Chondrocyte (in vitro differentiated cells): Measurements from ENCODE around the gene NDUFAF5. TPM values are rescaled to one million over a fixed set of nuclear protein-coding genes. Genes with fewer than 3 reads are reported as not detected.

Source experiments
- DNase-seq: peaks from one replicate; pipeline ENCODE4 v3.0.0; 2021; ENCODE audit warnings: mixed read lengths, low spot score
- H3K27ac Mint-ChIP-seq: one replicate; pipeline ENCODE4 v1.8.0; 2021; ENCODE audit warnings: mild to moderate bottlenecking, moderate library complexity, mixed read lengths; ENCODE audit not compliant: unreplicated experiment
- H3K27me3 Mint-ChIP-seq: 2 replicates; pipeline ENCODE4 v1.8.0; 2021; ENCODE audit warnings: low read depth, mixed read lengths
- H3K36me3 Mint-ChIP-seq: 2 replicates; pipeline ENCODE4 v1.8.0; 2021; ENCODE audit warnings: low read depth, mixed read lengths
- H3K4me1 Mint-ChIP-seq: 2 replicates; pipeline ENCODE4 v1.8.0; 2021; ENCODE audit warnings: low read depth, mild to moderate bottlenecking, mixed read lengths
- H3K4me3 Mint-ChIP-seq: one replicate; pipeline ENCODE4 v1.8.0; 2021; ENCODE audit warnings: mild to moderate bottlenecking, moderate library complexity, mixed read lengths; ENCODE audit not compliant: unreplicated experiment
- H3K9me3 Mint-ChIP-seq: 2 replicates; pipeline ENCODE4 v1.8.0; 2021; ENCODE audit warnings: low read depth, mixed read lengths
- CTCF ChIP-seq: fragments of 200-600 bp; sonication (generic); IDR thresholded peaks from 2 replicates; pipeline ENCODE4 v1.5.0; 2021; ENCODE audit warnings: antibody characterized with exemption, mild to moderate bottlenecking, moderate library complexity
- total RNA-seq: library from RNA; stranded (reverse); gene quantifications from 3 replicates; pipeline ENCODE4 v1.2.1, GENCODE V29; 2021

Gene NDUFAF5
- total RNA-seq, 1 donor from 2014 or later: 21.1 TPM

GRCh38 chr20:13741879-13742278, 42.9 kb upstream of the NDUFAF5 start:
- Mint-ChIP-seq H3K4me3 (no peak overlapping the region), H3K36me3 (peaks cover 26% of the 10 kb centered on the region), H3K9me3 (peaks cover 17% of the 10 kb centered on the region), H3K27me3 (no peaks in the 10 kb centered on the region), H3K27ac (no peak overlapping the region), H3K4me1 (peaks cover 38% of the 10 kb centered on the region)
- TF ChIP-seq CTCF: no peak
- DNase-seq: no peak

GRCh38 chr20:13744352-13744751, 40.5 kb upstream of the NDUFAF5 start:
- Mint-ChIP-seq H3K36me3 (peaks cover 22% of the 10 kb centered on the region), H3K4me1 (peaks cover 28% of the 10 kb centered on the region), H3K9me3 (peaks cover 17% of the 10 kb centered on the region), H3K27ac (peak overlapping the region; percentile 25), H3K27me3 (no peaks in the 10 kb centered on the region), H3K4me3 (no peak overlapping the region)
- TF ChIP-seq CTCF: no peak
- no peak for DNase-seq

GRCh38 chr20:13745784-13746183, 39.0 kb upstream of the NDUFAF5 start:
- H3K9me3 Mint-ChIP-seq: peaks cover 10% of the 10 kb centered on the region
- H3K36me3 Mint-ChIP-seq: peaks cover 17% of the 10 kb centered on the region
- peaks cover 27% of the 10 kb centered on the region for H3K4me1 Mint-ChIP-seq
- no peak for TF ChIP-seq CTCF
- no peak for DNase-seq
- no peak overlapping the region for H3K4me3 Mint-ChIP-seq
- H3K27me3 Mint-ChIP-seq: no peaks in the 10 kb centered on the region
- H3K27ac Mint-ChIP-seq: peak overlapping the region; percentile 79

GRCh38 chr20:13749811-13750210, 35.0 kb upstream of the NDUFAF5 start:
- H3K4me3 Mint-ChIP-seq: no peak overlapping the region
- TF ChIP-seq CTCF: no peak
- no peak overlapping the region for H3K27ac Mint-ChIP-seq
- no peaks in the 10 kb centered on the region for H3K9me3 Mint-ChIP-seq
- peaks cover 18% of the 10 kb centered on the region for H3K4me1 Mint-ChIP-seq
- peaks cover 3% of the 10 kb centered on the region for H3K36me3 Mint-ChIP-seq
- DNase-seq: no peak
- H3K27me3 Mint-ChIP-seq: no peaks in the 10 kb centered on the region

- Mint-ChIP-seq H3K4me3 (no peak overlapping the region), H3K9me3 (no peaks in the 10 kb centered on the region), H3K27me3 (no peaks in the 10 kb centered on the region), H3K4me1 (peaks cover 21% of the 10 kb centered on the region), H3K36me3 (peaks cover 6% of the 10 kb centered on the region), H3K27ac (no peak overlapping the region)
- no peak for TF ChIP-seq CTCF
- DNase-seq: no peak
These were observed 31.3 kb upstream of the NDUFAF5 start for GRCh38 chr20:13753436-13754036.
